H9 (cell line): ENCODE measurements around the gene CAMTA1. TPM values are rescaled to one million over a fixed set of nuclear protein-coding genes. Genes with fewer than 3 reads are reported as not detected.

Experiments used
- DNase-seq: peaks from one replicate; pipeline ENCODE4 v3.0.0-alpha.2; 2017
- H2AFZ ChIP-seq: one replicate; pipeline ENCODE4 v1.6.1; 2013; ENCODE audit warnings: mild to moderate bottlenecking, low read length, control low read depth, moderate library complexity
- H2AK5ac ChIP-seq: 2 replicates; pipeline ENCODE4 v1.6.1; 2013; ENCODE audit warnings: low read length, control low read depth, mixed read lengths; ENCODE audit not compliant: insufficient read length
- H2BK120ac ChIP-seq: one replicate; pipeline ENCODE4 v1.6.1; 2013; ENCODE audit warnings: low read depth, mild to moderate bottlenecking, low read length, control low read depth, inconsistent platforms; ENCODE audit not compliant: poor library complexity, severe bottlenecking
- H2BK12ac ChIP-seq: 2 replicates; pipeline ENCODE4 v1.6.1; 2013; ENCODE audit warnings: low read length, control low read depth, mixed read lengths, low read depth; ENCODE audit not compliant: insufficient read length
- H2BK15ac ChIP-seq: 2 replicates; pipeline ENCODE4 v1.6.1; 2013; ENCODE audit warnings: low read depth, low read length, control low read depth
- H2BK20ac ChIP-seq: one replicate; pipeline ENCODE4 v1.6.1; 2013; ENCODE audit warnings: low read depth, mild to moderate bottlenecking, low read length, control low read depth, inconsistent platforms; ENCODE audit not compliant: poor library complexity, severe bottlenecking
- H2BK5ac ChIP-seq: 2 replicates; pipeline ENCODE4 v1.6.1; 2013; ENCODE audit warnings: low read length, control low read depth, mixed read lengths; ENCODE audit not compliant: insufficient read length
- H3K14ac ChIP-seq: 2 replicates; pipeline ENCODE4 v1.6.1; 2013; ENCODE audit warnings: low read length, control low read depth; ENCODE audit not compliant: insufficient read depth
- H3K18ac ChIP-seq: 2 replicates; pipeline ENCODE4 v1.6.1; 2013; ENCODE audit warnings: low read depth, mild to moderate bottlenecking, mixed read lengths, low read length, control low read depth; ENCODE audit not compliant: insufficient read length
- H3K23ac ChIP-seq: 2 replicates; pipeline ENCODE4 v1.6.1; 2013; ENCODE audit warnings: low read length, control low read depth, mixed read lengths, low read depth; ENCODE audit not compliant: insufficient read length
- H3K23me2 ChIP-seq: 2 replicates; pipeline ENCODE4 v1.6.1; 2013; ENCODE audit warnings: low read depth, mild to moderate bottlenecking, mixed read lengths, low read length, control low read depth; ENCODE audit not compliant: insufficient read length, poor library complexity, severe bottlenecking
- H3K27ac ChIP-seq: 2 replicates; pipeline ENCODE4 v1.5.1; 2013; ENCODE audit warnings: low read length, control low read depth, mixed read lengths, low read depth; ENCODE audit not compliant: insufficient read length
- H3K27me3 ChIP-seq: 2 replicates; pipeline ENCODE4 v1.6.1; 2013; ENCODE audit warnings: low read length, control low read depth, inconsistent platforms; ENCODE audit not compliant: insufficient read depth
- H3K4ac ChIP-seq: 2 replicates; pipeline ENCODE4 v1.6.1; 2013; ENCODE audit warnings: low read depth, mild to moderate bottlenecking, control low read depth, inconsistent platforms, low read length, moderate library complexity
- H3K4me1 ChIP-seq: 2 replicates; pipeline ENCODE4 v1.6.1; 2013; ENCODE audit warnings: low read length, control low read depth, inconsistent platforms; ENCODE audit not compliant: insufficient read depth
- H3K4me2 ChIP-seq: 2 replicates; pipeline ENCODE4 v1.6.1; 2013; ENCODE audit warnings: low read length, control low read depth, mixed read lengths; ENCODE audit not compliant: insufficient read length, insufficient read depth
- H3K56ac ChIP-seq: 2 replicates; pipeline ENCODE4 v1.6.1; 2013; ENCODE audit warnings: low read depth, mild to moderate bottlenecking, mixed read lengths, low read length, control low read depth; ENCODE audit not compliant: insufficient read length
- H3K79me1 ChIP-seq: 2 replicates; pipeline ENCODE4 v1.6.1; 2013; ENCODE audit warnings: low read depth, mild to moderate bottlenecking, moderate library complexity, low read length, control low read depth, inconsistent platforms; ENCODE audit not compliant: insufficient read depth, poor library complexity, severe bottlenecking
- H3K79me2 ChIP-seq: 2 replicates; pipeline ENCODE4 v1.6.1; 2013; ENCODE audit warnings: low read length, control low read depth, inconsistent platforms; ENCODE audit not compliant: insufficient read depth
- H3K9ac ChIP-seq: 2 replicates; pipeline ENCODE4 v1.6.1; 2013; ENCODE audit warnings: low read length, control low read depth, mixed read lengths; ENCODE audit not compliant: insufficient read length; ENCODE audit errors: extremely low read depth
- H3K9me3 ChIP-seq: one replicate; pipeline ENCODE4 v1.6.1; 2013; ENCODE audit warnings: low read depth, low read length, inconsistent platforms; ENCODE audit not compliant: control insufficient read depth
- H3T11ph ChIP-seq: one replicate; pipeline ENCODE4 v1.6.1; 2013; ENCODE audit warnings: mild to moderate bottlenecking, low read length, control low read depth, inconsistent platforms
- H4K20me1 ChIP-seq: one replicate; pipeline ENCODE4 v1.6.1; 2013; ENCODE audit not compliant: control insufficient read depth, insufficient read length, insufficient read depth
- H4K5ac ChIP-seq: 2 replicates; pipeline ENCODE4 v1.6.1; 2013; ENCODE audit warnings: low read depth, mild to moderate bottlenecking, mixed read lengths, low read length, control low read depth; ENCODE audit not compliant: insufficient read length
- H4K8ac ChIP-seq: replicated peaks from 2 replicates; pipeline ENCODE4 v1.6.1; 2013; ENCODE audit warnings: low read length, control low read depth, mixed read lengths, low read depth; ENCODE audit not compliant: insufficient read length
- H4K91ac ChIP-seq: 2 replicates; pipeline ENCODE4 v1.6.1; 2013; ENCODE audit warnings: low read depth, mild to moderate bottlenecking, moderate library complexity, mixed read lengths, low read length, control low read depth; ENCODE audit not compliant: insufficient read length
- H3K27ac Mint-ChIP-seq, 3 experiments: 2 replicates in 2 of 3; 3 replicates in 1 of 3; pipeline ENCODE4 v1.8.0; 2020 to 2021; ENCODE audit warnings: mixed read lengths in 3 of 3, mild to moderate bottlenecking in 1 of 3, moderate library complexity in 1 of 3
- H3K27me3 Mint-ChIP-seq: 2 replicates; pipeline ENCODE4 v1.8.0; 2021; ENCODE audit warnings: low read depth, mild to moderate bottlenecking, moderate library complexity, mixed read lengths
- H3K36me3 Mint-ChIP-seq, 3 experiments: 2 replicates in 2 of 3; 3 replicates in 1 of 3; pipeline ENCODE4 v1.8.0; 2020 to 2021; ENCODE audit warnings: low read depth in 3 of 3, mixed read lengths in 3 of 3; ENCODE audit not compliant: insufficient read depth in 1 of 3
- H3K4me1 Mint-ChIP-seq, 2 experiments: 2 replicates each; pipeline ENCODE4 v1.8.0; 2020; ENCODE audit warnings: mixed read lengths in 2 of 2
- H3K4me3 Mint-ChIP-seq, 2 experiments: 2 replicates in 1 of 2; 3 replicates in 1 of 2; pipeline ENCODE4 v1.8.0; 2020 to 2021; ENCODE audit warnings: mild to moderate bottlenecking in 2 of 2, mixed read lengths in 2 of 2, moderate library complexity in 1 of 2
- H3K9me3 Mint-ChIP-seq, 2 experiments: 2 replicates in 1 of 2; 3 replicates in 1 of 2; pipeline ENCODE4 v1.8.0; 2020; ENCODE audit warnings: mild to moderate bottlenecking in 2 of 2, mixed read lengths in 2 of 2, moderate library complexity in 1 of 2
- CTCF ChIP-seq: fragments of 200-600 bp; sonication (generic); conservative IDR thresholded peaks from 3 replicates; pipeline ENCODE4 v1.8.0; 2021; ENCODE audit warnings: antibody characterized with exemption, mild to moderate bottlenecking
- WGBS: extraction: QIAGEN DNeasy Blood & Tissue Kit; methylation state at CpG from one replicate; pipeline ENCODE4 v1.1.7; 2013; ENCODE audit warnings: missing lambda C conversion rate, low lambda C conversion rate, mixed read lengths; ENCODE audit not compliant: insufficient read length; ENCODE audit errors: extremely low coverage; 5-methylcytosine and 5-hydroxymethylcytosine counted together
- total RNA-seq: library from RNA; stranded (reverse); gene quantifications from 2 replicates; pipeline ENCODE4 v1.2.1, GENCODE V29; 2021

The CAMTA1 gene
- total RNA-seq, 1 experiment from 2014 or later: 115 TPM

DNA sequence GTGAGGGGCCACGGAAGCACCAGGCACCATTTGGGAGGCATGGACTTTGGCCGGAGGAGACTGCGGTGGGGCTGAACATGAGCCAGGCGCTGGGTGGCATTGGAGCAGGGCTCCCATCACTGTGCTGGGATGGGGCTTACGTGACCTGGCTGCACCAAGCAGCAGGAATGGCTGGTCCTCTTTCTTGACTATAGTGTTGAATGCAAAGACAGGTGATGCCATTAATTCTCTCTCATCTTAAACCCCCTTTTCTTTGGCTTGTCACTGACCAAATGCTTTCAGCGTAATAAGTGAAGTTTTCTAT lies 447.9 kb downstream of the CAMTA1 start:
- no peaks in the 10 kb centered on the region for H3K79me1 ChIP-seq
- no peak overlapping the region for H3K18ac ChIP-seq
- H3K4ac ChIP-seq: no peak overlapping the region
- H4K8ac ChIP-seq: no peak overlapping the region
- H3K36me3 Mint-ChIP-seq: no peaks in the 10 kb centered on the region; a peak in 1 of 7 replicates
- H3K9me3 ChIP-seq: no peaks in the 10 kb centered on the region
- H3K4me1 ChIP-seq: no peaks in the 10 kb centered on the region
- DNase-seq: no peak
- H4K91ac ChIP-seq: no peak overlapping the region
- no peak overlapping the region for H3K4me3 Mint-ChIP-seq
- no peak overlapping the region for H3K27ac ChIP-seq
- H3K27ac Mint-ChIP-seq: no peak overlapping the region
- no peaks in the 10 kb centered on the region for H3K27me3 ChIP-seq
- H2BK20ac ChIP-seq: no peak overlapping the region
- no peaks in the 10 kb centered on the region for H3K79me2 ChIP-seq
- no peaks in the 10 kb centered on the region for H3K23me2 ChIP-seq
- H3K4me2 ChIP-seq: no peak overlapping the region
- no peak overlapping the region for H3K9ac ChIP-seq
- no peak overlapping the region for H2BK12ac ChIP-seq
- WGBS: no CpG with 5 or more reads among the region's 6 CpGs
- H3K56ac ChIP-seq: no peak overlapping the region
- no peak overlapping the region for H2AFZ ChIP-seq
- no peak overlapping the region for H3K14ac ChIP-seq
- no peak overlapping the region for H3T11ph ChIP-seq
- no peak overlapping the region for H2BK15ac ChIP-seq
- H2AK5ac ChIP-seq: no peak overlapping the region
- TF ChIP-seq CTCF: no peak
- H4K5ac ChIP-seq: no peak overlapping the region
- no peak overlapping the region for H2BK120ac ChIP-seq
- no peaks in the 10 kb centered on the region for H4K20me1 ChIP-seq
- no peak overlapping the region for H3K23ac ChIP-seq
- no peak overlapping the region for H2BK5ac ChIP-seq
- H3K27me3 Mint-ChIP-seq: no peaks in the 10 kb centered on the region; the same call in 1 of the 2 replicates
- peaks cover 0 to 11% of the 10 kb centered on the region in 2 experiments; a peak in 2 of 4 replicates for H3K4me1 Mint-ChIP-seq
- H3K9me3 Mint-ChIP-seq: no peaks in the 10 kb centered on the region
